ENCODE measurements around the gene CARS2.
"Not testable (repeated sequence)": the region's sequence is repeated elsewhere in the genome, so short reads cannot be mapped to it uniquely, and the experiment has no call there.

Gene CARS2, protein sequence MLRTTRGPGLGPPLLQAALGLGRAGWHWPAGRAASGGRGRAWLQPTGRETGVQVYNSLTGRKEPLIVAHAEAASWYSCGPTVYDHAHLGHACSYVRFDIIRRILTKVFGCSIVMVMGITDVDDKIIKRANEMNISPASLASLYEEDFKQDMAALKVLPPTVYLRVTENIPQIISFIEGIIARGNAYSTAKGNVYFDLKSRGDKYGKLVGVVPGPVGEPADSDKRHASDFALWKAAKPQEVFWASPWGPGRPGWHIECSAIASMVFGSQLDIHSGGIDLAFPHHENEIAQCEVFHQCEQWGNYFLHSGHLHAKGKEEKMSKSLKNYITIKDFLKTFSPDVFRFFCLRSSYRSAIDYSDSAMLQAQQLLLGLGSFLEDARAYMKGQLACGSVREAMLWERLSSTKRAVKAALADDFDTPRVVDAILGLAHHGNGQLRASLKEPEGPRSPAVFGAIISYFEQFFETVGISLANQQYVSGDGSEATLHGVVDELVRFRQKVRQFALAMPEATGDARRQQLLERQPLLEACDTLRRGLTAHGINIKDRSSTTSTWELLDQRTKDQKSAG

GRCh38 chr13:110705826-110706569, at the start of gene CARS2:
Gene CARS2, minus strand, starts transcription at chr13:110706116. Its CDS starts 23 bp downstream, at chr13:110706093.
- DNase-seq: peak; percentile 97

GRCh38 chr13:110748271-110748670, 42.4 kb upstream of the CARS2 start:
- no peak for DNase-seq

DNA sequence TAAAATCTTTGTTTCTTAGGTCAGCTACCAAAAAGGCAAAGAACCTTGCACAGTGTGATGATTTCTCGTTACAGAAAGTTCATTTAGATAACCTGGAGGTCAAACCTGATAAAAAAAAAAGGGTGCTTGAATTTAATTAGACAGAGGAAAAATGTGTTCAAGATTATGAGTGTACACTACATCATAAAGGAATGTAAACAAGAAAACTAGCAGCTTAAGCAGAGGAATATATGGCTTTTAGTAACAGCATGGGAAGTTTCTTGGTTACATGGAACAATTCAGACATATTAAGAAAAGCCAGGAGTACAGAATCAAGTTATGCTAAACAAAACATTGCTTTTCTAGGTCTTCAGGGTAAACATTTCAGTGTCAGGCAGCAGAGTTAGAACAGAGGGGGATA, 40.5 kb upstream of the CARS2 start:
- DNase-seq: no peak

GRCh38 chr13:110743687-110744086, 37.8 kb upstream of the CARS2 start:
- no peak for DNase-seq

- no peak for DNase-seq
These were observed 31.6 kb upstream of the CARS2 start for GRCh38 chr13:110737555-110737954.

DNA sequence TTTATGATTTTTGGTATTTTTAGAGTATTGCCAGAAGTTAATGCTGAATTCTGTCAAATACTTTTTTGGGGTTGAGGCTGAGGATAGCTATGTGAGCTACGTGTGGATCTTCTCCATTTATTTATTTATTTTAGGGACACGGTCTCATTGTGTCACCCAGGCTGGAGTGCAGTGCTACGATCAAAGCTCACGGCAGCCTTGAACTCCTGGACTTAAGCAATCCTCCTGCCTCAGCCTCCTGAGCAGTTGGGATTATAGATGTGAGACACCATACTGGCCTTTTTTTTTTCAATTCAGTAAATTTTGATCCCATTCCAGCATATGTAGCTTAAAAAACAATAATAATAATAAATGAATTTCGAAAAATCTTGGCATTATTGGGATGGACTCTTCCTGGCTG, 28.6 kb upstream of the CARS2 start:
- DNase-seq: no peak

- DNase-seq: no peak
These were observed 25.2 kb upstream of the CARS2 start for GRCh38 chr13:110731072-110731471.

DNA sequence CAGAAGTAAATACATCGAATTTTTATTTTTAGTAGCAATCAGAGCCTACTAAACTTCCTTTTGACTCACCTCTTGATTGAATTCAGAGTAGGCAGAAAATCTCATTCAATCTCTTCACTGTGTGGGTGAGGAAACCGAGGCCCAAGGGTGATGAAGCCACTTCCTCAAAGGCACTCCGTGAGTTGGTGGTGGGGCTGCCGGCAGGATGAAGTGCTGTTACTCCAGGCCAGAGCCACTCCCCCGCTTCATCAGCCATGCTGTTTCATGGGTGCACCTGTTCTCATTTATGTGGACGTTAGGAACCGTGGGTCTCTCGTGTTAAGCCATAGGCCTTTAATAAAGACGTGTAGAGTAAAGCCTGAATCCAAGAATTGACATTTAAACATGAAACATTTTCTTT, 20.8 kb upstream of the CARS2 start:
- DNase-seq: no peak

DNA sequence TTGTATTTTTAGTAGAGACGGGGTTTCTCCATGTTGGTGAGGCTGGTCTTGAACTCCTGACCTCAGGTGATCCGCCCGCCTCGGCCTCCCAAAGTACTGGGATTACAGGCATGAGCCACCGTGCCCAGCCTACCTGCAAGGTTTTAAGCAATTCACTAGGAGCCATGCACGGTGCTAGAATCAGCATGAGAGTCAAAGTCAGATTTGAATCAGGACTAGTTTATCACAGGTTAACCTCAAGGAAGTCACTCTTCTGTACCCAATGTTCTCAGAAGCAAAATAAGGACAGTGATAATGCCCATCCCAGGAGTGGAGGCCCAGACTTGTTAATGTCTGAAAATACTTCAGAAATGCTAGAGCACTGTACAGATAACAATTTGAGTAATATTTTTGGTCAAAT, 20.2 kb upstream of the CARS2 start:
- not testable (repeated sequence) for DNase-seq

DNA sequence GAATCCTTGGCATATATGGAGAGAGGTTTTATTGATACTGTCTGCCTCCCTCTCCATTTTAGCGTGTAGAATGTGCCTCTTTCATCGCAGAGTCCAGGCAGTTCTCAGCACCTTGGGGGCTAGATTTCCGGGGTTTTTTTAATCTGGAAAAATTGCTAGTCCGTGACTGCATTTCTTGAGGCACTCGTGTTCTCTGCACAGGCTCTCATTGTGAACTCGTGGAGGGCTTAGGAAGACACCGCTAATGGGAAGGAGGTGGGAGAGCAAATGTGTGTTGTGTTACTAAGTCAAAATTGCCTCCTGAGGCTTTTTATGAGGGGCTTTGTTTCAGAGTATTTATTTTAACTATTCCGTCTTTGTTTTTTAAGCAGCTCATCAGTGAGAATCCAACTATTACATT, 17.7 kb upstream of the CARS2 start:
- no peak for DNase-seq

DNA sequence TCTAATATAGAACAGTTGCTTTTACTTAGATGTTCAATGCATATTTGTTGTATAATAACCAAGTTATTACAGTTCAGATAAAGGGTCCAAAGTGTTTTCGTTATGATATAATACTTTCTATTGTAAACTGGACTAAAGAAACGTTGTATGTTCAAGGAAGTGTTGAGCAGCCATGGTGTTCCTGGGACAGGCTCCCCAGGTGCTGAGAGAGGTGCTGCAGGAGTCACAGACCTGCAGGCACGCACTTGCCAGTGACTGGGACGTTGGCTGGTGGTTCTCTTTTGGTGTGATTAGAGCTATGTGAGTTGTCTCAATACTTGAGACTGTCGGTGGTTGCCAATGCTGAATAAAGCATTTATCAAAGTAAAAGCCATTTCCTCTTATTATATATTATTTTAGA, 17.1 kb upstream of the CARS2 start:
- no peak for DNase-seq

- DNase-seq: no peak
These were observed 13.3 kb upstream of the CARS2 start for GRCh38 chr13:110719036-110719710.

DNA sequence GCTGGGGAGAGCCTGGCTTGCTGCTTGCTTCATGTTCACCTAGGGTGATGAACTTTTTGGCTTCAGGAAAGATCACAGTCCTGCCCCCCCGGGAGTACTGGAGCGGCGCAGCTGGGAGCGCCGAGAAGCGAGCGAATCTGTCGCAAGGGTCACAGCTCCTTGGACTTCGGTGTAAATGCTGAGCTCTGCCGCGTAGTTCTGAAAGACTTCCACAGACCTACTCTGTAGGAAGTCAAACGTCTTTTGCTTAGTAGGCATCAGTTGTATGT, 10.3 kb upstream of the CARS2 start:
- peak; percentile 52 for DNase-seq

DNA sequence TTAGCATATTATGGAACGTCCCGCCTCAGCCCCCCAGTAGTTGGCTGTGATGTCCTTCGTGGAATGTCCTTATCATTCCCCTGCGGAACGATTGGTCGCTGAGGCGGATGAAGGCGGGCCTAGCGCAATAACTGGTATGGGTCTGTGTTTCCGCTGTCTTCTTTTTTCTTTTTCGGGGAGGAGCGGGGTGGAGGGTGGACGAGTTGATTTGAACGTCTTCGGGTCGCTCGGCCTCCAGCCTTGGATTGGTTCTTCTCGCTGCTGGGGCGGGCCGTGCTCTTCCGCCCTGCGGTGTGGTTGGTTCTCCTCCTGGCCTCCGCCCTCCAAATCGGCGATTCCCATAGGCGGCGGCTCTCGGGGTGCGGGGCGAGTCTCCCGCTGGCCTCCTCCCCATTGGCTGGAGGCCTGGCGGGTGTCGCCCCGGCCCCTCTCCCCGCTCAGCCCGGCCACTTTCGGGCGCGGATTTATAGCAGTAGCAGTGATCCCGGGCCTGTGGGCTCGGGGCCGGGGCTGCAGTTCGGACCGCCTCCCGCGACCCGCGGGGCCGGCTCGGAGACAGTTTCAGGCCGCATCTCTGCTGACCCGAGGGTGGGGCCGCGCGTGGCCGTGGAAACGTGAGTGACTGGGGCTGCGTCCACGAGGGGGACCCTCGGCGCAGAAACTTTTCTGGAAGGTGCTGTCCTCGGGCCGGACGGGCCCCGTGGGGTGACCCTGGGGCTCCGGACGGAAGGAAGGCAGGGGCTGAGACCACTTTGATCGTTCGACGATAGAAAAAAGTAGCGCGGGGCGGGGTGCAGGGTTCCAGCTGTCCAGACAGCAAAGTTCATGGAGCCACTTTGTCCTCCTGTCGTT, 9.7 kb upstream of the CARS2 start:
- peak; percentile 99 for DNase-seq

DNA sequence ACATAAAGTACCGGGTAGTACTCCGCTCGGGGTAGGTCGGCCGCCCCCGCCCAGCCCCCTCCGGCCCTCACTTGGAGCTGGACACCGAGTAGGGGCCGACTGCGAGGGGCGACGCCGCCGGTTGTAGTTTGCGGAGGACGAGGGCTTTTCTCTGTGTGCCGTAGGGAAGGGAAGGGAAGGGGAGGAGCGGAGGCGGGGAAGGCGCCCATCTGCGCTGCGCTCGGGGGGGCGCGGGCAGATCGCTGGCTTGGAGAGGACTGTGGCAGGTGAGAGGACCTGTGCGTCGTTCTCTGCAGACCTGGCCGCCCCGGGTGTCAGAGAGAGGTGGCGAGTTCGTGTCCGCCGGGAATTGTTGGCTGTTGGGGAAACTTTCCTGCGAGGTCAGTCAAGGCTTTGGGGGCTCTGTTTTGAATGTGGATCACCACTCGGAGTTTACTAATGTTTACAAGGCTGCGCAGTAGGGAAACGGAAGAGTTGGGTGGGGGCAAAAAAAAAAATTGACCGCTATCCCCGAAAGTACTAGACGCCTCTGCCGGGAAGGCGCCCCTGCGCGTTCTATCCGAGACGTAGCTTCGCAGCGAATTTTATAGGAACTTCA, 9.0 kb upstream of the CARS2 start:
- DNase-seq: peak; percentile 63

DNA sequence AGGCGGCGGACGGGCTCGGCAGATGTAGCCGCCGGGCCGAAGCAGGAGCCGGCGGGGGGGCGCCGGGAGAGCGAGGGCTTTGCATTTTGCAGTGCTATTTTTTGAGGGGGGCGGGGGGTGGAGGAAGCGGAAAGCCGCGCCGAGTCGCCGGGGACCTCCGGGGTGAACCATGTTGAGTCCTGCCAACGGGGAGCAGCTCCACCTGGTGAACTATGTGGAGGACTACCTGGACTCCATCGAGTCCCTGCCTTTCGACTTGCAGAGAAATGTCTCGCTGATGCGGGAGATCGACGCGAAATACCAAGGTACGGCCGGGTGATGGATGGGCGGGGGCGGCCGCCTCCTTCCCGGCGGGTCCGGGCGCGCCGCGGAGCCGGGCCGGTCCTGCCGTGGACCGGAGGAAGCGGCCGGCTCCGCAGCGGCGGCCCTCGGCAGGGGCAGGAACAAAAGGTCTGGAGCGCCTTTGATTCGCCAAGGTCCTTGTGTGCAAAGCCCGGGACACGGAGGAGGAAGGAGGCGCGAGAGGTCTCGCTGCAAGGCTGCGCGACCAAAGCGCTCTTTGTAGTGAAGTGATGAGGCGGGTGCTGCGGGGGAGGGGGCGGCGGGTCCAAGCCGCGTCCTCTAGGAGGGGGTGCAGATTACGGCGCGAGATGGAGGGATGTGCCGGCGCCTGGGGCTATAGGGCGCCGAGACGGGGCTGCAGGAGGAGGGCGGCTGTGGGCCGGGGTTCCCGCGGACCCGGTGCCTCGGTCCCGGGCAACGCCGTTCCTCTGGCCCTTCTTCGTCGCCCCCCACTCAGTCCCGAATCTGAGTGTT, 8.3 kb upstream of the CARS2 start:
- peak; percentile 66 for DNase-seq

DNA sequence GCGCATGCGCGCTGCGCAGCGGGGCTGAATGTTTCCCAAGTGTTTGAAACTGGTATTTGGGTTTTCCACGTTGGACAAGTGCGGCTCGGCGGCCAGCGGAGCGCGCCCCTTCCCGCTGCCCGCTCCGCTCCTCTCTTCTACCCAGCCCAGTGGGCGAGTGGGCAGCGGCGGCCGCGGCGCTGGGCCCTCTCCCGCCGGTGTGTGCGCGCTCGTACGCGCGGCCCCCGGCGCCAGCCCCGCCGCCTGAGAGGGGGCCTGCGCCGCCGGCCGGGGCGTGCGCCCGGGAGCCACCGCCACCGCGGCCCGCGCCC, 7.7 kb upstream of the CARS2 start, which contains the start of gene ING1:
Gene ING1, plus strand, starts transcription at position 59 of the 311 bp plus-strand sequence. CDS start 450 bp downstream, outside the sequence.
- no peak for DNase-seq

DNA sequence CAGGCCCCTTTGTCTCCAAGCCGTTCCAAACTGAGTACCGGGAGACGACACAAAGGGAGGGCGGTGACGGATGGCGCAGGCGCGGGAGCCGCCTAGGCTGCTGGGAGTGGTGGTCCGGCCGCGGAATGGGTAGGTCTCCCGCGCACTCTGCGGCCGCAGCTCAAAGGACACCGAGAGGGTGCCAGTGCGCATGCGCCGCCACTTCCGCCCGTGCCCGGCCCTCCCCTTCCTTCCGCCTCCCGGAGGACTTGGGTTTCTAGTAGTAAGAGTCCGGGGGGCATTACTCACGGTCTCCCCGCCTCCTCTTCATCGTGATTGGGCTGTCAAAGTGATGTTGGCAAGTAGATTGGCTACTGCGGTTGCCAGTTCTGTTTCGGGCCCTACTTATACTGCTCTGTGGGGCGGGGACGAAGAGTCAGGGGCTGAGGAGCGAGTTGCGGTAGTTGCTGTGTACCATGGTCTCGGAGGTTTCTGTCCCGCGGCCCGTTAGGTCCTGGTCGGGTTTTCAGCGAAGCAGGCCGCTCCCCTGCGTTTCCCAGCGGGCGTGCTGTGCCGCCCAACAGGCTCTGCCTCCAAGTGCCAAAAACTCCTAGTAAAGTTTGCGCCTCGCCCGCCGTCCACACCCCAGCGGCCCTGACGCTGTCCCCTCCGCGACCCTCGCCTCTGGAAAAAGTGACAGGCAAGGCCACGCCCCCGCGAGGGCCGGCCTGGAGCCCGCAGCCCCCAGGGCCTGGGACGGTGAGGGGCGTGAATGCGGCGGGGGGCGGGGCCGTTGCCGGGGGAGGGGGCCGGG, 7.1 kb upstream of the CARS2 start:
- DNase-seq: peak; percentile 99

GRCh38 chr13:110712081-110712848, 6.3 kb upstream of the CARS2 start:
- DNase-seq: peak; percentile 94

Data from hematopoietic multipotent progenitor cell treated with erythropoietin and hydrocortisone succinate and interleukin-3 and kit ligand, for 6 days (in vitro differentiated cells).